ENCODE results near the gene CCDC107.

The CCDC107 gene

GRCh38 chr9:35686222-35687203 lies 28.4 kb downstream of the CCDC107 start:
- DNase-seq: no peak

DNA sequence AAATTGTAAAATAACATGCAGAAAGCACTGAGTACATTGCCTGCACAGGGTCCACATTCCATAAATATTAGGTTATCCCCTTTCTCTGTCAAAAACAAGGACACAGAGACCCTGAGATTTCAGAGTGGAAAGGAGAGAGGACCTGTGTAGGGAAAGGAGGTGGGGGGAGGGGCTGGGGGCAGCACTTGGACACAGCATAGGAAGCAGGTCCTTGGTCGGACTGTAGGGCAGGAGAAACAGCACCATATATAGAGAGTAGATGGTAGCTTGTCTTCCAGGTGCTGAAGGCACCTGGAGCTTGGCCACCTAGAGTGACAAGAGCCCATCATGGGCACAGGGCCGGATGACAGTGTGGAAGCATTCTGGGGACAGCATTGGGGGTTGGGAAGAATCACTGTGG lies 29.2 kb downstream of the CCDC107 start:
- DNase-seq: no peak

GRCh38 chr9:35687972-35688557 lies 30.0 kb downstream of the CCDC107 start:
- no peak for DNase-seq

GRCh38 chr9:35688558-35689541 lies 30.8 kb downstream of the CCDC107 start:
- DNase-seq: no peak

- DNase-seq: peak; percentile 50
Observed at GRCh38 chr9:35689542-35690293, 31.6 kb downstream of the CCDC107 start, which contains the start of gene TPM2. TSS of gene TPM2 (minus strand) at chr9:35689925. CDS start at chr9:35689817, 108 bp downstream.

GRCh38 chr9:35690294-35690613 lies 32.2 kb downstream of the CCDC107 start:
- peak; percentile 52 for DNase-seq

DNA sequence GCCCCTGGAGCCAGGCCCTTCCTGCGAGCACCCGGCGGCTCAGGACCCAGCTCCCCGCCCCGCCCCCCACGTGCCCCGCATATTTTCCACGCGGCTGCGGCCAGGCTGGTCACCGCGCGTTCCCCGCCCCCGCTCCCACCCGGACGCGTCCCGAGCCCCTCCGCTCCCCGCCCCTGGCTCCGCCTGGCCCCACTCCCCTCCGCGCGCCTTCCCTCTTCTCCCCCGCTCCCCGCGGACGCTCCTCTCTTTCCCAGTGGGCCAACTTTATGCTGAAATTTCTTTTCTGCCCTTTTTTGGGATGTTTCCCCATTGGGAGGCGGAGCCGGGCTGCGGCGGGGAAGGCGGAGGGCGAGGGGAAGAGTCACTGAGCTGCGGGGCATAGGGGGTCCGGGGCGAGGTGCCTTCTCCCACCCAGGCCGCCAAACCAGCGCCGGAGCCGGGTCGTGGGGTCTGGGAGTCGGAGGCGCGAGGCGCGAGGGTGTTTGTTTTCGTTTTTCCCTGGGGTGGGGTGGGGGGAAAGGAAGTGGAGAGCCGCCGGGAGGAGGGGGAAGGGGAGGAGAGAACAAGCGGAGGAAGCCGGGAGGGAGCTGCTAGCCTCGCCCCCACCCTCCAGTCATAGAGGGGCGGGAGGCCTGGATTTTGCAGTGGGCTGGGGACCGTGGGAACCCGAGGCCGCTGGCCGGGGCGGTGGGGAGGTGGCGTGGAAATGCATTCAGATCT lies 32.7 kb downstream of the CCDC107 start:
- DNase-seq: peak; percentile 68

GRCh38 chr9:35691334-35691650 lies 33.2 kb downstream of the CCDC107 start:
- DNase-seq: no peak

- DNase-seq: no peak
Observed at GRCh38 chr9:35691757-35692301, 33.7 kb downstream of the CCDC107 start.

- DNase-seq: no peak
Observed at GRCh38 chr9:35695943-35696401, 37.9 kb downstream of the CCDC107 start.

DNA sequence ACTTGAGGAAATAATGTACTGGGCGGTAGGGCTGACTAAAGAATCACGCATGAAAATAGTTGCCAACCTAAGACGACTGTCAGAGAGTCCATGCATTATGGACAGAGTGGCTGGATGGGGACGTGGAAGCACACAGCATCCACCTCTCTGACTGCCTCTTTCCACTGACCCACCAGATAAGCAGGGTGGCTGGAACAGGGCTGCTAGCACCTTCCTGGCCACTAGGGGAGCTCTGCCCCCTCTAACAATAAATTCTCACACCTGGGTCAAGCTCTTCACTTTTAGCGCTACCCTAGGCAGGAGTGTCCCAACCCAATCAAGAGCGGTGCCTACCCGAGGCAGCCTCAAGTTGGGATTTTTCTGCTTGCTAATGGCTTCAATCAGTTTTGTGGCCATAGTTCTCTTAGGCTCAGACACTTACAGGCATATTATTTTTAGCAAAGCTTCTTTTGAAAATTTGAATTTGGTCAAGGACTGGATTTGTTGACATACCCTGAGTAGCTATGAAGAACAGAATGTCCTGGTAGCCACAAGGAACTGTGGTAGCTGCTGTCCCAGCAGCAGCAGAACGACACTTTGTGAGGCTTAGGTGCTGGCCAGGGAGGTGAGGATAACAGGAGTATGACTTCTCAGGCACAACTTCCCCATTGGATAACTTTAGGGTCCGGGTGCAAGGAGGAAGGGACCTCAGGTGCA lies 38.6 kb downstream of the CCDC107 start:
- peak; percentile 57 for DNase-seq

DNA sequence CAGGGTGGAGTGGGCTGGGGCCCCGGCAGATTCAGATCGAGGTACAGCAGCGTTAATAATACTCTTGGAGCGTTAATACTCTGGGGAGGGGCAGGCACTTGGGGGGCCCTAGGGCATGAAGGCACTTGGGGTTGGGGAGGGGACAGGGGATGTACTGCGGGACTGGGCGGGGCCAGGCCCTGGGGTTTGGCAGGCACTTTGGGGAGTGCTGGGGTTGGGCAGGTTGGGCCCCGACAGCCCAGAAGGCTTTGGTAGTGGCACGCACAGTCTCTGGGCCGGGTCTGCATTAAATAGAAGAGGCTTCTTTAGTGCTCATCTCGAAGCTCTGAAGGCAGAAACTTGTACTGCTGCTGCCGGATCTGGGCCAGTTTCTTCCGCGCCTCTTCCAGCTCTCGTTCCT lies 39.4 kb downstream of the CCDC107 start:
- DNase-seq: no peak

DNA sequence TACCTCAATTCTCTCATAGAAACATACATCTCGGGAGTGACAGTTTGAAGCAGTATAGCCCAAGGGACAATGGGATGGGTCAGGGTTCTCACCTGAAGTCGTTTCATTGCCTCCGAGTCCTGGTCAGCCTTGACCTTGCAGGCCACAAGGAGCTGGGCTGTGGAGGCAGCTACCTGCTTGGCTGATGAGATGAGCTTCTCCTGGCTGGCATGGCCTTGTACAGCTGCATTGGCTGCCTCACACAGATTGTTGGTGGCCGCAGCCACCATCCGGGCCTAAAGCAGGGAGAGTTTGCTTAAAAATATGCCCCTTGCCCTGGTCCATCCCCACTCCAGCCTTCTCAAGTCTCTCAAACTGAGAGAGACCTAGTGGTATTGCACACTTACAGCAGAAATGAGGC lies 40.1 kb downstream of the CCDC107 start:
- DNase-seq: no peak

GRCh38 chr9:35700031-35700430 lies 41.9 kb downstream of the CCDC107 start:
- DNase-seq: no peak

GRCh38 chr9:35700942-35701341 lies 42.9 kb downstream of the CCDC107 start:
- no peak for DNase-seq

GRCh38 chr9:35702696-35703095 lies 44.6 kb downstream of the CCDC107 start:
- no peak for DNase-seq

DNA sequence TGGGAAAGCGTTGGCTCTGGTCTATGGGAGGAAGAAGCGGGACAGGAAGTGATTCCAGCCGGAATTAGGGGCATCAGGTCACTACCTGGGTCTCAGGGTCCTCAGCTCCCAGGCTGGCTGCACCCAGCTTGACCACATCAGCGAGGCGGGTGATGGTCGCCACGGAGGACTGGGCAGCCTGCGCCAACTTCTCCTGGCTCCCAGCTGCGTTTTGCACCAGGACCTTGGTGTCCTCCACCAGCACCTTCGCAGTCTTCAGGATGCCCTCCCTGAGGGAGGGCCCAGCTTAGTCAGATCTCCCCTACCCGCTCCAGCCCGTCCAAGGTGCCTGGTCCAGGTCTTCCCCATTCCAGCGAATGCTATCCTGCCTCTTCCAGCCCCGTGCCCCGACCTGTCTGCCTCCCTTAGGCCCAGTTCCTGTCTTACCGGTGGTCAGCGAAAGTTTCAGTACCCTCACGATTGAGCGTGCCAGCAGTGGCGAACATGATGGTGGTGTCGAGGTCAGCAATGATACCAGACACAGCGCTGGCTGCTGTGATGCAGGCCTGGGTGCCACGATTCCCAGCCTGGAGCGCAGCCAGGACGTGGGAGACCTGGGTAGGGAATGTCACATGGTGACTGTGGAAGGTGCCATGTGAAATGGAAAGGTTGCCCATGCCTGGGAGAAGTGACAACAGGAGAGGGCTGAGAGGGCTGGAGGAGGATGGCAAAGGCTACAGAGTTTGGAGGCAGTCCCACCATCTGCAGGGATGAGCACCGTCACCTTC lies 46.0 kb downstream of the CCDC107 start:
- no peak for DNase-seq

GRCh38 chr9:35705372-35705771 lies 47.3 kb downstream of the CCDC107 start:
- DNase-seq: no peak

- no peak for DNase-seq
Observed at GRCh38 chr9:35705836-35706430, 47.8 kb downstream of the CCDC107 start.

All from NCI-H146 (cell line).